ENCODE data around the gene OSBPL6. TPM values are rescaled to one million over a fixed set of nuclear protein-coding genes. Genes with fewer than 3 reads are reported as not detected.

OSBPL6 gene
- total RNA-seq, 1 experiment from 2014 or later: 4.6 TPM

DNA sequence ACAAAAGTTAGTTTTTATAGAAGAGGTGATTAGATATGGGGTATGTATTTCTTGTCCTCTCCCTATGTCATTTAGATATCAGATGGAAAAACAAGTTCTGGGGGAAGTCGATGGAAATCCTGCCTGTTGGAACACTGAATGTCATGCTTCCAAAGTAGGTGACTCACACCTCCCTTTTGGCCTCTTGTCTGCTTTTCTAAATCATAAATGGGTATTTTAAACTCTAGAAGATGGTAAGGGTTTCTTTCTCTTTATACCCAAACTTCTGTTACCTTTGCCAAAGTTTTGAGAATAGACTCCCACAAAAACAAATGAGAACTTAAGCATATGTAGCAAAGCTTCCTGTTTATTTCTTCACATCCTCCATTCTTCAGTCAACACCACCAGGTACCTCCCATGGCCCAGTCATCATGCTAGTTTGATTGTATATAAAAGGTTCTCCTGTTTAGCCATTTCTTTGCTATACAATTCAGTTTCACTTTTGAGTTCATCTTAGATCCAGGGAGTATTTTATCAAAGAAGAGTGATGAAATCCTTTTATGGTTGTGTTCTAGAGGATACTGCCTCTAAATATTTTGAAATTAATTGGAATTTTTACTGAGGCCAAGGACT, 192.8 kb downstream of the OSBPL6 start:
- Histone ChIP-seq H3K27me3 (ENCODE audit: insufficient read depth, low read length) (no peaks in the 10 kb centered on the region), H4K8ac (replicated peaks; ENCODE audit: insufficient read length, low read depth, low read length) (no peak overlapping the region), H3K27ac (ENCODE audit: insufficient read length, low read depth, low read length) (no peak overlapping the region), H3K9me3 (ENCODE audit: control insufficient read depth, low read depth, low read length) (no peaks in the 10 kb centered on the region), H4K20me1 (ENCODE audit: control insufficient read depth, insufficient read depth, insufficient read length) (no peaks in the 10 kb centered on the region), H3K4me1 (ENCODE audit: insufficient read depth, low read length) (no peaks in the 10 kb centered on the region), H3K79me1 (ENCODE audit: insufficient read depth, low read depth, low read length, poor library complexity, severe bottlenecking) (no peaks in the 10 kb centered on the region), H3K23me2 (ENCODE audit: insufficient read length, low read depth, low read length, poor library complexity, severe bottlenecking) (no peaks in the 10 kb centered on the region), H2BK15ac (ENCODE audit: low read depth, low read length) (no peak overlapping the region), H2BK120ac (ENCODE audit: low read depth, low read length, poor library complexity, severe bottlenecking) (no peak overlapping the region), H2BK20ac (ENCODE audit: low read depth, low read length, poor library complexity, severe bottlenecking) (no peak overlapping the region), H2BK5ac (ENCODE audit: insufficient read length, low read length) (no peak overlapping the region), H3K4ac (ENCODE audit: low read depth, low read length) (no peak overlapping the region), H3T11ph (ENCODE audit: low read length) (no peak overlapping the region), H3K14ac (ENCODE audit: insufficient read depth, low read length) (no peak overlapping the region), H3K18ac (ENCODE audit: insufficient read length, low read depth, low read length) (no peak overlapping the region), H3K4me2 (ENCODE audit: insufficient read depth, insufficient read length, low read length) (no peak overlapping the region), H3K79me2 (ENCODE audit: insufficient read depth, low read length) (no peaks in the 10 kb centered on the region), H4K91ac (ENCODE audit: insufficient read length, low read depth, low read length) (no peak overlapping the region), H4K5ac (ENCODE audit: insufficient read length, low read depth, low read length) (no peak overlapping the region), H2BK12ac (ENCODE audit: insufficient read length, low read depth, low read length) (no peak overlapping the region), H3K23ac (ENCODE audit: insufficient read length, low read depth, low read length) (no peak overlapping the region), H2AFZ (ENCODE audit: low read length) (no peak overlapping the region), H3K56ac (ENCODE audit: insufficient read length, low read depth, low read length) (no peak overlapping the region), H2AK5ac (ENCODE audit: insufficient read length, low read length) (no peak overlapping the region), H3K9ac (ENCODE audit: extremely low read depth, insufficient read length, low read length) (no peak overlapping the region)
- WGBS (ENCODE audit: extremely low coverage, insufficient read length, low lambda C conversion rate): no CpG with 5 or more reads among the region's 1 CpG
- H3K4me3 Mint-ChIP-seq: no peak overlapping the region
- H3K4me1 Mint-ChIP-seq: peaks cover 7 to 14% of the 10 kb centered on the region in 2 experiments
- no peak for DNase-seq
- H3K36me3 Mint-ChIP-seq (ENCODE audit: insufficient read depth in 1 of 3, low read depth in 3 of 3): no peaks in the 10 kb centered on the region
- TF ChIP-seq, protein P1, sequence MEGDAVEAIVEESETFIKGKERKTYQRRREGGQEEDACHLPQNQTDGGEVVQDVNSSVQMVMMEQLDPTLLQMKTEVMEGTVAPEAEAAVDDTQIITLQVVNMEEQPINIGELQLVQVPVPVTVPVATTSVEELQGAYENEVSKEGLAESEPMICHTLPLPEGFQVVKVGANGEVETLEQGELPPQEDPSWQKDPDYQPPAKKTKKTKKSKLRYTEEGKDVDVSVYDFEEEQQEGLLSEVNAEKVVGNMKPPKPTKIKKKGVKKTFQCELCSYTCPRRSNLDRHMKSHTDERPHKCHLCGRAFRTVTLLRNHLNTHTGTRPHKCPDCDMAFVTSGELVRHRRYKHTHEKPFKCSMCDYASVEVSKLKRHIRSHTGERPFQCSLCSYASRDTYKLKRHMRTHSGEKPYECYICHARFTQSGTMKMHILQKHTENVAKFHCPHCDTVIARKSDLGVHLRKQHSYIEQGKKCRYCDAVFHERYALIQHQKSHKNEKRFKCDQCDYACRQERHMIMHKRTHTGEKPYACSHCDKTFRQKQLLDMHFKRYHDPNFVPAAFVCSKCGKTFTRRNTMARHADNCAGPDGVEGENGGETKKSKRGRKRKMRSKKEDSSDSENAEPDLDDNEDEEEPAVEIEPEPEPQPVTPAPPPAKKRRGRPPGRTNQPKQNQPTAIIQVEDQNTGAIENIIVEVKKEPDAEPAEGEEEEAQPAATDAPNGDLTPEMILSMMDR (conservative IDR thresholded peaks at IDR 0.05): no peak
- H3K9me3 Mint-ChIP-seq: no peaks in the 10 kb centered on the region
- no peak overlapping the region for H3K27ac Mint-ChIP-seq
- no peaks in the 10 kb centered on the region for H3K27me3 Mint-ChIP-seq (ENCODE audit: low read depth)

Measured in H9 (cell line).